ENCODE results near the gene LRP1B. TPM values are rescaled to one million over a fixed set of nuclear protein-coding genes. Genes with fewer than 3 reads are reported as not detected.

LRP1B gene
- total RNA-seq, 1 donor from 2014 or later = 1.7 TPM

- no peak overlapping the region for H3K27ac Mint-ChIP-seq
- no peak for DNase-seq (ENCODE audit: low spot score in 2 of 2, unreplicated experiment in 2 of 2)
- H3K4me1 Mint-ChIP-seq = no peaks in the 10 kb centered on the region
- no peak overlapping the region for H3K4me3 Mint-ChIP-seq
- peaks cover 7% of the 10 kb centered on the region for H3K9me3 Mint-ChIP-seq
- no peaks in the 10 kb centered on the region for H3K27me3 Mint-ChIP-seq (ENCODE audit: low read depth)
- no peak for TF ChIP-seq CTCF (IDR thresholded peaks at IDR 0.05; ENCODE audit: unreplicated experiment)
- no peaks in the 10 kb centered on the region for H3K36me3 Mint-ChIP-seq
Observed at GRCh38 chr2:140542627-140543026, 1588.2 kb downstream of the LRP1B start.

GRCh38 chr2:140539242-140539875, 1591.5 kb downstream of the LRP1B start:
- TF ChIP-seq CTCF (IDR thresholded peaks at IDR 0.05; ENCODE audit: unreplicated experiment) = no peak
- Mint-ChIP-seq H3K4me3 (no peak overlapping the region), H3K36me3 (no peaks in the 10 kb centered on the region), H3K27ac (no peak overlapping the region), H3K27me3 (ENCODE audit: low read depth) (no peaks in the 10 kb centered on the region), H3K4me1 (no peaks in the 10 kb centered on the region), H3K9me3 (peaks cover 4% of the 10 kb centered on the region)
- DNase-seq (ENCODE audit: low spot score in 2 of 2, unreplicated experiment in 2 of 2) = no peak

GRCh38 chr2:140529706-140530105, 1601.1 kb downstream of the LRP1B start:
- Mint-ChIP-seq H3K27ac (no peak overlapping the region), H3K4me1 (no peaks in the 10 kb centered on the region), H3K9me3 (peaks cover 3% of the 10 kb centered on the region), H3K4me3 (no peak overlapping the region), H3K27me3 (ENCODE audit: low read depth) (no peaks in the 10 kb centered on the region), H3K36me3 (no peaks in the 10 kb centered on the region)
- DNase-seq (ENCODE audit: low spot score in 2 of 2, unreplicated experiment in 2 of 2) = no peak
- TF ChIP-seq CTCF (IDR thresholded peaks at IDR 0.05; ENCODE audit: unreplicated experiment) = no peak

GRCh38 chr2:140528982-140529381, 1601.8 kb downstream of the LRP1B start:
- Mint-ChIP-seq H3K9me3 (peaks cover 3% of the 10 kb centered on the region), H3K27ac (no peak overlapping the region), H3K4me3 (no peak overlapping the region), H3K36me3 (no peaks in the 10 kb centered on the region), H3K4me1 (no peaks in the 10 kb centered on the region), H3K27me3 (ENCODE audit: low read depth) (no peaks in the 10 kb centered on the region)
- no peak for DNase-seq (ENCODE audit: low spot score in 2 of 2, unreplicated experiment in 2 of 2)
- TF ChIP-seq CTCF (IDR thresholded peaks at IDR 0.05; ENCODE audit: unreplicated experiment) = no peak

GRCh38 chr2:140526575-140526974, 1604.2 kb downstream of the LRP1B start:
- DNase-seq (ENCODE audit: low spot score in 2 of 2, unreplicated experiment in 2 of 2) = no peak
- H3K27ac Mint-ChIP-seq = no peak overlapping the region
- H3K4me3 Mint-ChIP-seq = no peak overlapping the region
- no peak for TF ChIP-seq CTCF (IDR thresholded peaks at IDR 0.05; ENCODE audit: unreplicated experiment)
- no peaks in the 10 kb centered on the region for H3K27me3 Mint-ChIP-seq (ENCODE audit: low read depth)
- no peaks in the 10 kb centered on the region for H3K36me3 Mint-ChIP-seq
- no peaks in the 10 kb centered on the region for H3K4me1 Mint-ChIP-seq
- H3K9me3 Mint-ChIP-seq = peaks cover 3% of the 10 kb centered on the region

- TF ChIP-seq CTCF (IDR thresholded peaks at IDR 0.05; ENCODE audit: unreplicated experiment) = no peak
- no peak overlapping the region for H3K4me3 Mint-ChIP-seq
Observed at GRCh38 chr2:140512106-140512505, 1618.7 kb downstream of the LRP1B start.

More at GRCh38 chr2:140512106-140512505, 1618.7 kb downstream of the LRP1B start:
- Mint-ChIP-seq H3K9me3 (peaks cover 7% of the 10 kb centered on the region), H3K27ac (no peak overlapping the region), H3K36me3 (peaks cover 1% of the 10 kb centered on the region), H3K27me3 (ENCODE audit: low read depth) (no peaks in the 10 kb centered on the region), H3K4me1 (no peaks in the 10 kb centered on the region)
- DNase-seq (ENCODE audit: low spot score in 2 of 2, unreplicated experiment in 2 of 2) = no peak
